Kidney tubule cell (primary cell): ENCODE results near the gene UQCR10.

Experiments
- DNase-seq: peaks from one replicate; pipeline ENCODE4 v3.0.0-alpha.2; 2018; ENCODE audit warnings: low spot score

The UQCR10 gene

DNA sequence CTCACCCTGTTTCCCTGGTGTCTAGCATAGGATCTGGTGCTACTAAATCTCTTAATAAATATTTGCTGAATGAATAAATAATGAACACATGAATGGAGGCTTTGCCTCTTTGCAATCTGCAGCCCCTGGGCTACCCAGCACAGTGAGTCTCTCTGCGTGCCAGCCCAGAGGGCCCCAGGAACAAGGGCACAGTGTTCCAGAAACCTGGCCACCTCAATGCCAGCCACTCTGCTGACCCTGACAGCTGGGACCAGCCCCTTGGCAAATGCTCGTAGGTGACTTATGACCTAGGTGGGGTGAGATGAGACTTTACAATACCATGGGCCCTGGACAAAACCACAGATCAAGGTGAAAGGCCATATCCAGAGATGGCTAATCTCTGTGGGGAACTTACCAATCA lies 31.6 kb downstream of the UQCR10 start:
- DNase-seq = no peak

DNA sequence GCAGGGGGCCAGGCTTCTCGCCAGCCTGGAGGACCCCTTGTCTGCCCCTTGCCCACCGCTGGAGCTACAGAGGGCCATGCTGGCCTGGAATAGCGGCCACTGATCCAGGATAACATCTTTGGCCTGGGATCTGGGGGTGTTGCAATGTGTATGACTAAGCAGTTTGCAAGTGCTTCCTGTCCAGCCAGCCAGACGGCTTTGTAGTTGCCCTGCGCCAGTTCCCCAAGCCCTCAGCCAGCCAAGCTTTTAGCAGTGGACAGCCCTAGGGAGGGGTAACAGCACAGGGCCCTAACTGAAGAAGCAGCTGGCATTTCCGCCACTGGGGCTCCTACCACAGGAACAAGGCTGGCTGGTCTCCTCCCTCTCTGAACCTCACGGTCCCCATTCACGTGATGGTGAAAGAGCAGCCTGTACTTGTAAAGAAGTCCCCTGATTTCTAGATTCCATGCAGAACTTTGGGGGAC lies 32.1 kb downstream of the UQCR10 start:
- DNase-seq = peak; percentile 68

DNA sequence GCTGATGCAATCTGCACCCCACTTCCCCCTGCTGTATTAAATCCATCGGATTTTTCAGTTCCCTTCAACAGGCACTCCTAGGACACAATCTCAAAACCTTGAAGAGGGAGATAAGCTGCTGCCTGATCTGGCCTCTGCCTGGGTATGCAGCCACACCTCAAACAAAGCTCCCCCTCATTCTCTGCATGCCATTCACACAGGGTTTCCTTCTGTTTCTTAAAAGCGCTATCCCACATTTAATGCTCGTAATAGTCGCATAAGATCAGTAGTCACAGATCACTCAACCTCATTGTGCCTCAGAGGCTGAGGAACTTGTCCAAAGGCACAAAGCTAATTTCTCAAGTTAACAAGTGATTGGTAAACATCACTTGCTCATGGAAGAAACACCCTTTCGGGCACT lies 34.0 kb downstream of the UQCR10 start:
- DNase-seq = no peak

DNA sequence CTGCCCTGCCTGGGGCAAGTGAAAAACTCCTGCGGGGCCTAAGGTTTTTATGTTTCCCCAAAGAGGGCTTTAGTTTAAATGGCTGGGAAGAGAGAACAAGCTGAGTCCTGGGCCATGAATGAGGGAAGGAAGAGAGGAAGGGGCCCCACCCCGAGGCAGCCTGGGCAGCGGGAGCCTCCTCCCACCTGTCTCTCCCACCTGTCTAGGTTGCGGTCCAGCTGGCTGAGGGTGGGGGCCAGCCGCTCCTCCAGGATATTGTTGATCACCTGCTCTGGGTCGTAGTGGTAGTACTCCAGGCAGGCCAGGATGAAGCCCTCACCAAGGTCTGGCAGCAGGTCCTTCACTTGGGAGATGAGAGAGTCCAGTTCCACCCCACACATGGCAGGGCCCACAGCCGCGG lies 34.6 kb downstream of the UQCR10 start:
- DNase-seq = no peak

DNA sequence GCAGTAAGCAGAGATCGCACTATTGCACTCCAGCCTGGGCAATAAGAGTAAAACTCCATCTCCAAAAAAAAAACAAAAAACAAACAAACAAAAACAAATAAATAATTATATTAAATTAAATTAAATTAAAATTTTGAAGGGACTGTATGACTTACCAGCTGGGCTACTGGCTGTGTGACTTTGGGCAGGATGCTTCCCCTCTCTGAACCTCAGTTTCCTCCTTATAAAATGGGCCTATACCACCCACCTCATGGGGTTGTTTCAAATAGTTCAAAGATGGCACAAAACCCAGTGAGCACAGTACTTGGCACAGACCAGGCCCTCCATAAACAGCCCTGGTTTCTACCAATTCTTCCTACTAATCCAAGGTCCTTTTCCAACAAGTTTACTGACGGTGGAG lies 36.0 kb downstream of the UQCR10 start:
- DNase-seq = no peak

DNA sequence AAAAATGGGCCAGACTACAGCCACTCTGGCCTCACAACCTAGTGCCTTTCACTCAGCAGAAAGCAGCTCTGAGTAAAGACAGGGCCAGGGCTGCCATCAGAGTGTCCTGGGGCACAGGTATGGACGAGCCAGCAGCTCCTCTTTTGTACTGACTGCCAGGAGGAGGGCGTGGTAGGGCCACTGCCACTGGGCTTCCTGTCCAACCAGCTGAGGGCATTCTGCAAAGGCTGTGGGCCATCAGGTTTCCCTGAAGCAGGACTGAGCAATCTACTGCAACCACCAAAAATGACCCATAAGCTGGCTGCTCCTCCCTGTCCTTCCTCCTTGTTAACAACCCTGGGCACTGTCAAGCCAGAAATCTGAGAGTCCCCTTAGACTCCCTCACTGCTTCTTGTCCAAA lies 37.8 kb downstream of the UQCR10 start:
- DNase-seq = no peak

DNA sequence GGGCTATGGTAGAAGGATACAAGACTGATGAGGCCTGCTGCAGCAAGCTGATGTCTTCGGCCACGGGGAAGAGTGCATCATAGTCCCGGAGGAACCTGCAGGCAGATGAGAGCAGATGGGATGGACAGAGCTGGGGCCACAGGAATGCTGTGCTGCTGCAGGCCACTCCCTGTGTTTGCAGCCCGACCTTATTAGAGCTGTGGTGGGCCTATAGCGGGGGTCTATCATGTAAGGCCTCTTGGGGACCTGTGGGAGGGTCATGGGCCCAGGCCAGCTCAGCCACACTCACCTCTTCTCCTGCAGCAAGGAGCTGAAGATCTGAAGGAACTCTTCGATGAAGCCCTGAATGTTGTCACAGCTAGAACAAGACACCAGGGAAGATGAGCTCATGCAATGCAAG lies 39.0 kb downstream of the UQCR10 start:
- no peak for DNase-seq

DNA sequence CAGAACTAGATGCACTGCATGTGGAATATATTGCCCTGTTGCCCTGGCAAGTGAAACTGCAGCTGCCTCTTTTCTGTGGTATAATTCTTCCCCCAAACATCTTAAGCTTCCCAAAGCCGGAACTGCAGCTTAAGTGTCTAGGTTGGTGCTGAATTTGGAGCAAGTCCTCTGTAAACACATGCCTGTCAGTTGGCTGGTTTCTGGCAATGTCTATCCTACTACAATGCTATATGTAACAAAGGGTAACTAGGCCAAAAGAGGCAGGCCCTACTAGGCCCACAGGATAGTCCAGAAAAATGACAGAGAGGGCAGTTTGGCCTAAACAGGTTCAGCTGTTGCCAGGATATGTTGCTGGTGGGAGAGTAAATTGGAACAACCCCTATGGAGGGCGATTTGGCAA lies 43.0 kb downstream of the UQCR10 start:
- DNase-seq = no peak

DNA sequence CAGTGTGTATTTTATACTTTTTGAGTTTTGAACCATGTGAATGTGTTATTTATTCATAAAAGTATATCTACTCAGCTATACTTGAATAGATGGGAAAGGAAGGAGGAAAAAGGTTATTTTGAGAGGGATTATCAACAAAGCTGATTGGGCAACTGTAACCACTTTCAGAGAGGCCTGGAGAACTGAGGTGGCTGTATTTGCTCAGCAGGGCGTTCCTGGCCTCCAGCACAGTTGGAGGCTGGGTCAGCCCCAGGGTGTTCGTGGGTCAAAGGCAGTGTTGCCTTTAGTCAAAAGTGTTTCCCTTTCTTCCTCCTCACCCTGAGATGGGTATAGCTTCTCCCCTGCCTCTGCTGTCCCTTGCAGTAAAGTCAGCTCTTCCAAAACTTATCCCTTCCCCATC lies 44.2 kb downstream of the UQCR10 start:
- no peak for DNase-seq

DNA sequence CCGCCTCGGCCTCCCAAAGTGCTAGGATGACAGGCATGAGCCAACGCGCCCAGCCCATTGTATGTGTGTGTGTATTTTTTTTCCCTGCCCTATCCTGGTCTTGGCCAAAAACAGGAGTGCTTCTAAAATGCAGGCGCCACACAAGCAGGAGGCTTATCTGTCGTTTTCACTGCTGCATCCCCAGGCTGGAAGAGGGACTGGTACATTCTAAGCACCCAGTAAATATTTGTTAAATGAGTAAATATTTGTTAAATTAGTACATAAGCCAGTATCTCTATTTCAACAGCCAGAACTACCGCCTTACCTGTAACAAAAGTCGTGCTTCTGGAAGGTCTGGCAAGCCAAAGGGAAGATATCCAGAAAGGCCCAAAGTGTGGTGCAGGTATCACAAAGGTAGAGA lies 46.0 kb downstream of the UQCR10 start:
- no peak for DNase-seq

DNA sequence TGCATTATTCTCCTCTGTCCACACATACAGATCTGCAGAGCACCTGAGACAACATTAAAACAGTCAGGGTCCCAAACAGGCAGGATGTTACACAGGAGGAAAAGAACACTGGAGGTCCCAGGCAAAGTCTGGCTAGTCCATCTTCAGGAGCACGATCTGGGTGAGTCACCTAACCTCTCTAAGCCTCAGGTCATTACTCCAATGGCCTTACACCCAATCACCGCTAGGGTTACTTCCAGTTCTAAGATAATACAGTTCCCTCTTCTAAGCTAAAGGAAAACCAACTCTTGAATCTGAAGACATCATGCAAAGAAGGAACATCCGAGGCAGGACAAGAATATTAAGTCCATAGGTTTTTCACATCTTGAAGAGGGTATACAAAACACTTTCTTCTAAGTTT lies 46.4 kb downstream of the UQCR10 start:
- DNase-seq = peak; percentile 47

DNA sequence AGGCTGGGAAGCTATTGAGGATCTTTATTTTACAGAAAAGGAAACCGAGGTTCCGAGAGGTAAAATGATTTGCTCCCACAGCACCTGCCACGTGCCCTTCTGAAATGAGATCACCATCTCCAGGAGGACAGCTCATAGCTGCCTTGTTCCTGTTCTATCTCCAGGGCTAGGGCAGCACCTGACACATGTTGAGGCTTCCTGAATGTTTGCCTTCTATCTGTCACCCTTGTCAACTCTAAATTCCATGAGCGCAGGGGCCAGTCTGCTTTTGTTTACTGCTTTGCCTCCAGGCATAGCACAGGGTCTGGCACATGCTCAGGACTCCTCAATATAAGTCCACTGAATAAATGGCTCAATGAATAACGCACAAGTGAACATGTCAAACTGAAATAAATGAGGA lies 46.8 kb downstream of the UQCR10 start:
- peak; percentile 33 for DNase-seq

DNA sequence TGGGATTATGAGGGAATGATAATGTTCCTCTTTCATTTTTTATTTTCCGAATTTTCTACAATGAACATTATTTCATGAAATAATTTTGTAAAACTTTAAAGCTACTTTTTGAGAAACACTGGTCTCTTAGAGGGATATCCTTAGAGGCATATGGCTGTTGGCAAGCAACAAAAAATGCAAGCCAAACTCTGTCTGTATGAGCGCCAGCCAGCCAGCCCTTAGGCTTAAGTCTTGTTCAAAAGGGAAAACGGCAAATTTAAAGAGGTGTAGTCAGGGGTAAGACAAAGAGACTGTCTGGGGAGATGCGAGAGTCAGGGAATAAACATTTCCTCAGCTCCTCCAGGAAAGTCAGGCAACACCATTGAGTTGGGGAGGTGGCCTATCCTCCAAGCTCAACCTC lies 48.4 kb downstream of the UQCR10 start:
- no peak for DNase-seq

DNA sequence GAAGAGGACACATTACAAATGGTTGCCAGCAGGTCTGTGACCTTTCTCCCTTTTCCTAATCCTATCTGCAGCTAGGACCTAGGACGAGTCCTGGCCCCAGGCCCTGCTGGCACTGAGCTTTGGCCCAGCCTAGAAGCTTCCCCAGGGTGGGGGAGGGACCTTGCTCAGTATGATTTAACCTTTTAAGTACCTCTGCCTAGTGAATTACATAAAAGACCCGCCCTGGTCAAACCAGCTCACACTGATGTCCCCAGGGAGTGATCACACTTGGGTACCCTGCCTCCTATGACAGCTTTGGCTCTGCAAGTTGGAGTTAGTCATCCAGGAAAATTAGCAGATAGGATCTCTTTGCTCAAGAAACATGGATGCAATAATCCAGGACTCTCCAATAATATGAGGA lies 49.0 kb downstream of the UQCR10 start:
- DNase-seq = no peak

DNA sequence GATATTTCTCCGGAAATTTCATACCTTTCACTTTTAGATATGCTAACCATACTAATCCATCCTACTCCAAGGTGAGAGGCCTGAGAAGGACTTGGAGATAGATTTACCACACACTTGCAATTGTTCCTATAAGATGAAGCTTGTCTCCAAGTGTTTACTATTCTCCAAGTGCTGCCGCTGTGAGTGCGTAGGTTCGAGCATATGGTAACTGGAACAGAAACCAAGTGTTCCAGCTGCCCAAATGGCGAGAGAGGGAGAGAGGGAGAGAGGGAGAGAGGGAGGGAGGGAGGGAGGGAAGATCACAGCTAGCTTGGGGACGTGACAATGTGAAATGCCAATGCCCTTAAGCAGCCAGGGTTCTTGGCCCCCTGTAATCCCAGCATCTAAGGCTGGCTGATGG lies 49.4 kb downstream of the UQCR10 start:
- DNase-seq = no peak

DNA sequence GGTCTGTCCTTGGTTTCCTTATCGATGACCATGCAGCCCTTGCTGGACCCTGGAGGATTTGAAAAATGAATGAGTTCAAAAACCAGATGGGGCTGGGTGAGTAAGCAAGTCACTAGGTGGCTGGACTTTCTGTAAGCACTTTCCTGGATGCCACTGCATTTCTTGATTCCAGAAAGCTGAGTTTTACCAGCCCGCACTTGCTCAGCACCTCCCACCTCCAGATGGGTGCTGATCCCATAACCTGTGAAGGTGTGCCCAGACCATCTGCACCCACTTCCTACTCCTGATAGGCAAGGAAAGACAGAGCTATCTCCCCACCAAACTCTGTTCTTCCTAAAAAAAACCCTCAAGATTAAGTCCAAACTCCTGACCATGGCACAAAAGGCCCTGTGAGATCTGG lies 49.8 kb downstream of the UQCR10 start:
- no peak for DNase-seq

DNA sequence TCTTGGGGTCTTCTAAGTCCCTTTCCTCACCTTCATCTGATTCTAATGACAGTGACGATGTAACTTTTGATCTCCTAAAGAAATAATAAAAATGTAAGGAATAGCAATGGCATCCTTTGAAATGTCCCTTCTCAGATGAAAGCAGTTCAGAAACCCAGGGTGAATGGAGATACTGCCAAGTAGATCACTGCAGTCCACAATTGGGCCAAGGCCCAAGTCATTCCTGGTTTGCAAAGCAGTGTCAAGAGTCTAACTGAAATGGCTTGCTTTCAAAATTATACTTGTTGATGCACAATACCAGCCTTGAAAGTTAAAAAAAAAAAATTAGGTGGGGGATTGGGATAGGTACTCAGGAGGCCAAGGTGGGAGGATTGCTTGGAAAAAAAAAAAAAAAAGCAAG lies 50.6 kb downstream of the UQCR10 start:
- no peak for DNase-seq

DNA sequence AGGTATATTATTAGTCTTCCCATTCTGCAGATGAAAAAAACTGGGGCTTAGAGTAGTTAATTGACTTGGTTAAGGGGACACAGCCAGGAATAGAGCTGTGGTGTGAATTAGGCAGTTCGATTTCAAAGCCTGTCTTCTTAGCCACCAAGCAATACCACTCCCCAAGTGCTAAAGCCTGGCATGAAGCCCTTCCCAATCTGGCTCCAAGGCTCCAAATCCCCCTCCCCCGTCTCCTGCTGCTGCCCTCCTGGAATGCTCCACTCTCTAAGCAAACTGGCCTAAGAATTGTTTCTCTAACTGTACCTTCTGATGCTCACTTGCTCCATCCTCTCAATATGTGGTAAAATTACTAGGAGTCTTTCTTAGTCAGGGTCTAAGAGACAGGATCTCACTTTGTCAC lies 52.3 kb downstream of the UQCR10 start:
- no peak for DNase-seq
